SU-DHL-6 (cell line): ENCODE data around the gene ZNF746.

Source experiments
- EZH2phosphoT487 ChIP-seq: fragments of 200-600 bp; sonication (generic), shearing (Covaris generic); conservative IDR thresholded peaks from 2 replicates; pipeline ENCODE4 v1.6.1; 2018; ENCODE audit warnings: mild to moderate bottlenecking, antibody characterized with exemption, low read length, moderate library complexity, mixed read lengths
- TF ChIP-seq, protein P1 (sequence below): fragments of 200-600 bp; sonication (generic); IDR thresholded peaks from one replicate; pipeline ENCODE4 v1.5.1; 2017; ENCODE audit warnings: antibody characterized with exemption, mild to moderate bottlenecking, low read length, moderate library complexity; ENCODE audit not compliant: insufficient read depth, poor library complexity, severe bottlenecking

DNA sequence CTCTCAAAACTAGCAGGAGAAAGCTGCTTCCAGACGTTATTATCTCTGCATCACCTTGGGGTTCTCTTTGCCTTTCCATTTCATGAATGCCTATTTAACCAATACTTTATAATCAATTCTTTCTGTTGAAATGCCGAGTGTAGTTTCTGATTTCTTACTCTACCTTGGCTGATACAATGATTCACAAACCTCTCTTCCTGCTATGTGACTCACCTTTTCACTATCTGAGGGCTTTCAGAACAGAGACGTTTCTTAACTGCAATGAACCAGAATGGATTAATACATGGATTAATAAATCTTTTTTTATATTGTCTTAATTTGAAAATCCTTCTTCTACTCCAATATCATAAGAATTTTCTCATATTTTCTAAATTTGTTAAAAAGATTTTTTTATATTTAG, 46.4 kb upstream of the ZNF746 start:
- TF ChIP-seq, protein P1, sequence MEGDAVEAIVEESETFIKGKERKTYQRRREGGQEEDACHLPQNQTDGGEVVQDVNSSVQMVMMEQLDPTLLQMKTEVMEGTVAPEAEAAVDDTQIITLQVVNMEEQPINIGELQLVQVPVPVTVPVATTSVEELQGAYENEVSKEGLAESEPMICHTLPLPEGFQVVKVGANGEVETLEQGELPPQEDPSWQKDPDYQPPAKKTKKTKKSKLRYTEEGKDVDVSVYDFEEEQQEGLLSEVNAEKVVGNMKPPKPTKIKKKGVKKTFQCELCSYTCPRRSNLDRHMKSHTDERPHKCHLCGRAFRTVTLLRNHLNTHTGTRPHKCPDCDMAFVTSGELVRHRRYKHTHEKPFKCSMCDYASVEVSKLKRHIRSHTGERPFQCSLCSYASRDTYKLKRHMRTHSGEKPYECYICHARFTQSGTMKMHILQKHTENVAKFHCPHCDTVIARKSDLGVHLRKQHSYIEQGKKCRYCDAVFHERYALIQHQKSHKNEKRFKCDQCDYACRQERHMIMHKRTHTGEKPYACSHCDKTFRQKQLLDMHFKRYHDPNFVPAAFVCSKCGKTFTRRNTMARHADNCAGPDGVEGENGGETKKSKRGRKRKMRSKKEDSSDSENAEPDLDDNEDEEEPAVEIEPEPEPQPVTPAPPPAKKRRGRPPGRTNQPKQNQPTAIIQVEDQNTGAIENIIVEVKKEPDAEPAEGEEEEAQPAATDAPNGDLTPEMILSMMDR = no peak
- TF ChIP-seq EZH2phosphoT487 = no peak
